K562 (cell line): ENCODE measurements around the gene HRAS. TPM values are rescaled to one million over a fixed set of nuclear protein-coding genes. Genes with fewer than 3 reads are reported as not detected.
A peak's percentile ranks its signal among the peaks of the same experiment; 100 is the strongest.

ENCODE experiments used
- ARID1B ChIP-seq: fragments of 450-650 bp; IDR thresholded peaks from 2 replicates; pipeline ENCODE4 v1.6.1; 2016; ENCODE audit warnings: antibody characterized with exemption, mild to moderate bottlenecking, inconsistent platforms
- ATF7 ChIP-seq: fragments of 450-650 bp; IDR thresholded peaks from 2 replicates; pipeline ENCODE4 v1.7.1; 2014; ENCODE audit warnings: mild to moderate bottlenecking, moderate library complexity
- BCOR ChIP-seq: fragments of 450-650 bp; IDR thresholded peaks from 2 replicates; pipeline ENCODE4 v1.6.1; 2016
- BRD4 ChIP-seq: fragments of 200-600 bp; sonication (generic); IDR thresholded peaks from 2 replicates; pipeline ENCODE4 v1.6.1; 2017; ENCODE audit warnings: inconsistent platforms
- CBX5 ChIP-seq: IDR thresholded peaks from 2 replicates; pipeline ENCODE4 v1.6.1; 2014; ENCODE audit warnings: low read depth, borderline replicate concordance
- FOXK2 ChIP-seq, 2 experiments: fragments of 450-650 bp; IDR thresholded peaks in 1 of 2; conservative IDR thresholded peaks in 1 of 2; 2 replicates each; pipeline ENCODE4 v1.6.1; 2016; ENCODE audit warnings: low read depth in 2 of 2, mild to moderate bottlenecking in 1 of 2
- HEY1 ChIP-seq: fragments of 250-450 bp; sonication (Bioruptor Pico); IDR thresholded peaks from 2 replicates; pipeline ENCODE4 v1.5.0; 2020; ENCODE audit warnings: mild to moderate bottlenecking, moderate library complexity, borderline replicate concordance
- HNRNPH1 ChIP-seq: fragments of 200-400 bp; formaldehyde crosslinking; optimal IDR thresholded peaks from 2 replicates; pipeline ENCODE3; 2017; ENCODE audit warnings: low read depth, mild to moderate bottlenecking, low read length, moderate library complexity
- IRF2 ChIP-seq: sonication (generic); formaldehyde crosslinking; IDR thresholded peaks from 2 replicates; pipeline ENCODE4 v1.8.1; 2022; ENCODE audit warnings: mild to moderate bottlenecking, missing genetic modification reagents
- LCOR ChIP-seq: sonication (generic); formaldehyde crosslinking; IDR thresholded peaks from 2 replicates; pipeline ENCODE4 v1.8.0; 2022; ENCODE audit warnings: mild to moderate bottlenecking, missing genetic modification reagents
- NFIC ChIP-seq: fragments of 450-650 bp; IDR thresholded peaks from 2 replicates; pipeline ENCODE4 v1.6.1; 2017; ENCODE audit warnings: mild to moderate bottlenecking, inconsistent platforms
- PHF20 ChIP-seq: fragments of 450-650 bp; IDR thresholded peaks from 2 replicates; pipeline ENCODE4 v1.6.1; 2018; ENCODE audit not compliant: partially characterized antibody
- POLR2AphosphoS2 ChIP-seq: IDR thresholded peaks from 2 replicates; pipeline ENCODE4 v1.6.1; 2012; ENCODE audit warnings: low read length, improper control_type of control experiment
- POU5F1 ChIP-seq: fragments of 150-350 bp; IDR thresholded peaks from 2 replicates; pipeline ENCODE4 v1.6.1; 2014; ENCODE audit warnings: borderline replicate concordance, low read length, low read depth, mild to moderate bottlenecking; ENCODE audit not compliant: partially characterized antibody
- RAD51 ChIP-seq: fragments of 450-650 bp; IDR thresholded peaks from 2 replicates; pipeline ENCODE4 v1.7.1; 2016; ENCODE audit warnings: low read depth, mild to moderate bottlenecking, borderline replicate concordance
- SAFB ChIP-seq: fragments of 200-400 bp; formaldehyde crosslinking; IDR thresholded peaks from 2 replicates; pipeline ENCODE4 v1.6.1; 2017; ENCODE audit warnings: low read depth, low read length, borderline replicate concordance
- TAF1 ChIP-seq: IDR thresholded peaks from 2 replicates; pipeline ENCODE4 v1.6.1; 2011; ENCODE audit warnings: mild to moderate bottlenecking, low read length, moderate library complexity; ENCODE audit not compliant: insufficient read depth, control insufficient read depth, severe bottlenecking; ENCODE audit errors: extremely low read depth
- ZKSCAN3 ChIP-seq: fragments of 250-450 bp; sonication (Bioruptor Pico); IDR thresholded peaks from 2 replicates; pipeline ENCODE4 v1.4.0; 2020
- ZNF184 ChIP-seq: sonication (generic); formaldehyde crosslinking; IDR thresholded peaks from 2 replicates; pipeline ENCODE4 v1.5.0; 2020; ENCODE audit warnings: missing genetic modification reagents
- ZNF644 ChIP-seq: fragments of 200-800 bp; sonication (Bioruptor generic); IDR thresholded peaks from 2 replicates; pipeline ENCODE4 v1.6.1; 2016; ENCODE audit warnings: low read depth, missing genetic modification characterization, missing compliant biosample characterization
- ZNF75A ChIP-seq: fragments of 450-650 bp; formaldehyde crosslinking; IDR thresholded peaks from 2 replicates; pipeline ENCODE4 v1.4.0; 2020; ENCODE audit warnings: mild to moderate bottlenecking
- polyA plus RNA-seq, 8 experiments: library from polyadenylated mRNA; depleted of rRNA in 4 of 8; stranded (reverse) in 5 of 8; unstranded in 3 of 8; fragments of >200 nt; fragmentation: Nextera tagmentation in 2 of 8; fragmentation: Illumina TruSeq in 1 of 8; extraction: Ambion mirVana in 2 of 8; extraction: Trizol in 1 of 8; gene quantifications; 2 replicates each; pipeline versions ENCODE4 v1.2.1 to v1.2.3, GENCODE V29; 2011 to 2014; ENCODE audit warnings: inconsistent platforms in 1 of 8, missing spikeins in 1 of 8
- total RNA-seq, 7 experiments: library from RNA; depleted of rRNA in 6 of 7; stranded (reverse); fragments of >200 nt in 6 of 7; fragmentation: Illumina TruSeq in 2 of 7; extraction: Trizol in 2 of 7; gene quantifications; 2 replicates each; pipeline versions ENCODE4 v1.2.1 to v1.2.3, GENCODE V29; 2011 to 2021; ENCODE audit warnings: low replicate concordance in 1 of 7
- TF ChIP-seq, protein P1 (sequence below): fragments of 250-450 bp; sonication (Bioruptor Pico); IDR thresholded peaks from 2 replicates; pipeline ENCODE4 v1.8.0; 2021; ENCODE audit warnings: borderline replicate concordance, mild to moderate bottlenecking, moderate library complexity; ENCODE audit not compliant: poor library complexity, severe bottlenecking
- TF ChIP-seq, protein P2 (sequence below), 2 experiments: fragments of 450-650 bp in 1 of 2; sonication (generic) in 1 of 2; formaldehyde crosslinking; conservative IDR thresholded peaks; 2 replicates each; pipeline versions ENCODE4 v1.4.0 to v1.8.1; 2020 to 2022; ENCODE audit warnings: mild to moderate bottlenecking in 1 of 2, missing genetic modification reagents in 1 of 2
- TF ChIP-seq, protein P3 (sequence below): fragments of 450-650 bp; IDR thresholded peaks from 2 replicates; pipeline ENCODE4 v1.6.1; 2018; ENCODE audit warnings: mild to moderate bottlenecking, low read depth; ENCODE audit not compliant: partially characterized antibody
- TF ChIP-seq, protein P4 (sequence below), 2 experiments: fragments of 450-650 bp; conservative IDR thresholded peaks; 2 replicates each; pipeline ENCODE4 v1.6.1; 2017; ENCODE audit warnings: mild to moderate bottlenecking in 2 of 2, moderate library complexity in 2 of 2

The HRAS gene
- total and polyA plus RNA-seq, 9 of the 15 experiments (the other 6 are each of a cell fraction or from before 2014, with no cell fraction given): 2.8 to 73.5 (median 29.6) TPM

DNA sequence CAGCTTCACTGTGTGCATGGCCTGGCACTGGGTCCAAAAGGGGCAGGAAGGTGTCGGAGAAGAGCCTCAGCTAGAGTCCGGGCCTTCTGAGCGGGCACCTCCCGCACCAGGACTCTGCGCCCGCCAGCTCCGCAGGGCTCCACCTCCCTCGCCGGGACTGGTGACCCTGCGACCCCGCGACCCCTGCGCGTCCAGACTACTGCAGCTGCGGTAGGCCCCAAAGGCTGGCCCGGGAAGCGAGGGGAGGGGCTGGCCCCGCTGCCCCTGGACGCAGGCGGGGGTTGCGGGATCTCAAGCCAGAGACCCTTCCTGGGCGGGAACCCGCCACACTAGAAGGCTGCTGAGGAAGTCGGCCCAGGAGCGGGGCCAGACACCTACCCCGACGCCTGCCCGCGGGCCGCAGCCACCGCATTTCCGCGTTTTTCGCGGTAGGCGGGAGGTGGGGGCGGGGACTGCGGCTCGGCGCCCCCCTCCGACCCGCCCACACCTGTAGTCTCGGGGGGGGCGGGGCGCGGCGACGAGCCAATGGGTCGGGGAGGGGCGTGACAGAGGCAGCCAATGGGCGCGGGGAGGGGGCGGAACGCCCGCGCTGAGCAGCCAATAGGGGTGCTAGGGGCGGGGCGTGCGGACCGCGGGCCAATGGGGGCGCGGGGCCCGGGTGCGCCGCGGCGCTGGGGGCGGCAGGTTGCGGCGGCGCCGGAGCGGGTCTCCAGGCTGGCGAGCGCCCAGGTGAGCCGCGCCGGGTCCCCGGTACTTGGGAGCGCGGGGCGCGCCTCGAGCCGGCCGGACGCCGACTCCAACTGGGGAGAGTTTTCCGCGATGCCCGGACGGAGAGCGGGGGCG is 25.1 kb upstream of the HRAS start, which contains the start of the genes LMNTD2 and RASSF7 (continued):
- TF ChIP-seq, protein P1, sequence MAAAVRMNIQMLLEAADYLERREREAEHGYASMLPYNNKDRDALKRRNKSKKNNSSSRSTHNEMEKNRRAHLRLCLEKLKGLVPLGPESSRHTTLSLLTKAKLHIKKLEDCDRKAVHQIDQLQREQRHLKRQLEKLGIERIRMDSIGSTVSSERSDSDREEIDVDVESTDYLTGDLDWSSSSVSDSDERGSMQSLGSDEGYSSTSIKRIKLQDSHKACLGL (CRISPR knock-in tag): no peak
- TF ChIP-seq ZNF75A (CRISPR knock-in tag) (no peak), IRF2 (CRISPR knock-in tag) (no peak), POLR2AphosphoS2 (no peak), ARID1B (0 out of 2 replicates have a peak, but pooled peaks have one; percentile 5), BCOR (0 out of 2 replicates have a peak, but pooled peaks have one; percentile 11), SAFB (no peak), BRD4 (no peak), HNRNPH1 (no peak), ZNF644 (tag) (no peak), PHF20 (peak; percentile 91), ATF7 (peak; percentile 40; the same call in 1 of the 2 replicates), HEY1 (CRISPR knock-in tag) (no peak), RAD51 (no peak), LCOR (CRISPR knock-in tag) (no peak; the same call in 1 of the 2 replicates), FOXK2 (conservative IDR thresholded peaks at IDR 0.05 in 1 of 2, IDR thresholded peaks at IDR 0.05 in 1 of 2; ENCODE audit: low read depth in 2 of 2) (no peak), CBX5 (no peak), ZNF184 (CRISPR knock-in tag) (no peak), TAF1 (peak; percentile 68), NFIC (peak; percentile 26), ZKSCAN3 (CRISPR knock-in tag) (no peak), POU5F1 (no peak)
- TF ChIP-seq, protein P2, sequence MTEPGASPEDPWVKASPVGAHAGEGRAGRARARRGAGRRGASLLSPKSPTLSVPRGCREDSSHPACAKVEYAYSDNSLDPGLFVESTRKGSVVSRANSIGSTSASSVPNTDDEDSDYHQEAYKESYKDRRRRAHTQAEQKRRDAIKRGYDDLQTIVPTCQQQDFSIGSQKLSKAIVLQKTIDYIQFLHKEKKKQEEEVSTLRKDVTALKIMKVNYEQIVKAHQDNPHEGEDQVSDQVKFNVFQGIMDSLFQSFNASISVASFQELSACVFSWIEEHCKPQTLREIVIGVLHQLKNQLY (CRISPR knock-in tag; conservative IDR thresholded peaks at IDR 0.05): 0 out of 4 replicates have a peak, but pooled peaks of 1 of the 2 experiments have one; percentile 43
- TF ChIP-seq, protein P3, sequence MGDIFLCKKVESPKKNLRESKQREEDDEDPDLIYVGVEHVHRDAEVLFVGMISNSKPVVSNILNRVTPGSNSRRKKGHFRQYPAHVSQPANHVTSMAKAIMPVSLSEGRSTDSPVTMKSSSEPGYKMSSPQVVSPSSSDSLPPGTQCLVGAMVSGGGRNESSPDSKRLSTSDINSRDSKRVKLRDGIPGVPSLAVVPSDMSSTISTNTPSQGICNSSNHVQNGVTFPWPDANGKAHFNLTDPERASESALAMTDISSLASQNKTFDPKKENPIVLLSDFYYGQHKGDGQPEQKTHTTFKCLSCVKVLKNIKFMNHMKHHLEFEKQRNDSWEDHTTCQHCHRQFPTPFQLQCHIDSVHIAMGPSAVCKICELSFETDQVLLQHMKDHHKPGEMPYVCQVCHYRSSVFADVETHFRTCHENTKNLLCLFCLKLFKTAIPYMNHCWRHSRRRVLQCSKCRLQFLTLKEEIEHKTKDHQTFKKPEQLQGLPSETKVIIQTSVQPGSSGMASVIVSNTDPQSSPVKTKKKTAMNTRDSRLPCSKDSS: no peak
- TF ChIP-seq, protein P4, sequence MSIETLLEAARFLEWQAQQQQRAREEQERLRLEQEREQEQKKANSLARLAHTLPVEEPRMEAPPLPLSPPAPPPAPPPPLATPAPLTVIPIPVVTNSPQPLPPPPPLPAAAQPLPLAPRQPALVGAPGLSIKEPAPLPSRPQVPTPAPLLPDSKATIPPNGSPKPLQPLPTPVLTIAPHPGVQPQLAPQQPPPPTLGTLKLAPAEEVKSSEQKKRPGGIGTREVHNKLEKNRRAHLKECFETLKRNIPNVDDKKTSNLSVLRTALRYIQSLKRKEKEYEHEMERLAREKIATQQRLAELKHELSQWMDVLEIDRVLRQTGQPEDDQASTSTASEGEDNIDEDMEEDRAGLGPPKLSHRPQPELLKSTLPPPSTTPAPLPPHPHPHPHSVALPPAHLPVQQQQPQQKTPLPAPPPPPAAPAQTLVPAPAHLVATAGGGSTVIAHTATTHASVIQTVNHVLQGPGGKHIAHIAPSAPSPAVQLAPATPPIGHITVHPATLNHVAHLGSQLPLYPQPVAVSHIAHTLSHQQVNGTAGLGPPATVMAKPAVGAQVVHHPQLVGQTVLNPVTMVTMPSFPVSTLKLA (conservative IDR thresholded peaks at IDR 0.05): peak in 1 of 2 experiments; percentile 41; a peak in 1 of 4 replicates
